ENCODE measurements around the gene CDH13.

DNA sequence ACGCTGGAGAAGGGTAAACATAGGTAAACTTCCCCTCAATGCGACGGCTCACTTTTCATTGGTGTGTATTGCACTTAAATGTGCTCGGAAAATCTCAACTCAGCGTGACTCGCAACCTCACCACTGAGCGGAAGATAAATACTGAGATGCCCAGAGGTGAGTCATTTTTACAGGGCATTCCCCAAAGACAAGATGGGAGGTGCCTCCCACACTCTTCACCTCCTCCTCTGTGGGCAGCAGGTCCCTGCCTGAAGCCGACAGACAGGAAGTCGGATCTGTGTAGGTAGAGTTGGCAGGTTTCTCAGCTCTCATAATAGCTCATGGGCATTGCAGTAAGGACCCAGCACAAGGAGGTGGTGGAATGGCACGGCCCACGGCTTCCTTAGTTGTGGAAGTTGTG, 906.4 kb downstream of the CDH13 start:
- TF ChIP-seq CREB1 (CRISPR knock-in tag; IDR thresholded peaks at IDR 0.05; ENCODE audit: low read depth) (no peak), EZH2 (IDR thresholded peaks at IDR 0.05; ENCODE audit: low read depth, unreplicated experiment) (no peak), EZH2phosphoT487 (IDR thresholded peaks at IDR 0.05; ENCODE audit: unreplicated experiment) (no peak), POLR2AphosphoS5 (IDR thresholded peaks at IDR 0.05; ENCODE audit: low read depth) (no peak), ZNF331 (CRISPR knock-in tag; IDR thresholded peaks at IDR 0.05; ENCODE audit: low read depth) (no peak)
- TF ChIP-seq, protein P1, sequence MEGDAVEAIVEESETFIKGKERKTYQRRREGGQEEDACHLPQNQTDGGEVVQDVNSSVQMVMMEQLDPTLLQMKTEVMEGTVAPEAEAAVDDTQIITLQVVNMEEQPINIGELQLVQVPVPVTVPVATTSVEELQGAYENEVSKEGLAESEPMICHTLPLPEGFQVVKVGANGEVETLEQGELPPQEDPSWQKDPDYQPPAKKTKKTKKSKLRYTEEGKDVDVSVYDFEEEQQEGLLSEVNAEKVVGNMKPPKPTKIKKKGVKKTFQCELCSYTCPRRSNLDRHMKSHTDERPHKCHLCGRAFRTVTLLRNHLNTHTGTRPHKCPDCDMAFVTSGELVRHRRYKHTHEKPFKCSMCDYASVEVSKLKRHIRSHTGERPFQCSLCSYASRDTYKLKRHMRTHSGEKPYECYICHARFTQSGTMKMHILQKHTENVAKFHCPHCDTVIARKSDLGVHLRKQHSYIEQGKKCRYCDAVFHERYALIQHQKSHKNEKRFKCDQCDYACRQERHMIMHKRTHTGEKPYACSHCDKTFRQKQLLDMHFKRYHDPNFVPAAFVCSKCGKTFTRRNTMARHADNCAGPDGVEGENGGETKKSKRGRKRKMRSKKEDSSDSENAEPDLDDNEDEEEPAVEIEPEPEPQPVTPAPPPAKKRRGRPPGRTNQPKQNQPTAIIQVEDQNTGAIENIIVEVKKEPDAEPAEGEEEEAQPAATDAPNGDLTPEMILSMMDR (conservative IDR thresholded peaks at IDR 0.05; ENCODE audit: low read depth in 2 of 2) = no peak
- TF ChIP-seq, protein P2, sequence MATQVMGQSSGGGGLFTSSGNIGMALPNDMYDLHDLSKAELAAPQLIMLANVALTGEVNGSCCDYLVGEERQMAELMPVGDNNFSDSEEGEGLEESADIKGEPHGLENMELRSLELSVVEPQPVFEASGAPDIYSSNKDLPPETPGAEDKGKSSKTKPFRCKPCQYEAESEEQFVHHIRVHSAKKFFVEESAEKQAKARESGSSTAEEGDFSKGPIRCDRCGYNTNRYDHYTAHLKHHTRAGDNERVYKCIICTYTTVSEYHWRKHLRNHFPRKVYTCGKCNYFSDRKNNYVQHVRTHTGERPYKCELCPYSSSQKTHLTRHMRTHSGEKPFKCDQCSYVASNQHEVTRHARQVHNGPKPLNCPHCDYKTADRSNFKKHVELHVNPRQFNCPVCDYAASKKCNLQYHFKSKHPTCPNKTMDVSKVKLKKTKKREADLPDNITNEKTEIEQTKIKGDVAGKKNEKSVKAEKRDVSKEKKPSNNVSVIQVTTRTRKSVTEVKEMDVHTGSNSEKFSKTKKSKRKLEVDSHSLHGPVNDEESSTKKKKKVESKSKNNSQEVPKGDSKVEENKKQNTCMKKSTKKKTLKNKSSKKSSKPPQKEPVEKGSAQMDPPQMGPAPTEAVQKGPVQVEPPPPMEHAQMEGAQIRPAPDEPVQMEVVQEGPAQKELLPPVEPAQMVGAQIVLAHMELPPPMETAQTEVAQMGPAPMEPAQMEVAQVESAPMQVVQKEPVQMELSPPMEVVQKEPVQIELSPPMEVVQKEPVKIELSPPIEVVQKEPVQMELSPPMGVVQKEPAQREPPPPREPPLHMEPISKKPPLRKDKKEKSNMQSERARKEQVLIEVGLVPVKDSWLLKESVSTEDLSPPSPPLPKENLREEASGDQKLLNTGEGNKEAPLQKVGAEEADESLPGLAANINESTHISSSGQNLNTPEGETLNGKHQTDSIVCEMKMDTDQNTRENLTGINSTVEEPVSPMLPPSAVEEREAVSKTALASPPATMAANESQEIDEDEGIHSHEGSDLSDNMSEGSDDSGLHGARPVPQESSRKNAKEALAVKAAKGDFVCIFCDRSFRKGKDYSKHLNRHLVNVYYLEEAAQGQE (IDR thresholded peaks at IDR 0.05; ENCODE audit: unreplicated experiment) = no peak

Measured in GM23338 (cell line).